Measurements from ENCODE around the gene ELOVL5. TPM values are rescaled to one million over a fixed set of nuclear protein-coding genes. Genes with fewer than 3 reads are reported as not detected.

ELOVL5 gene
- total RNA-seq = 117 and 120 TPM in 2 replicates

GRCh38 chr6:53348371-53349208 is at the start of gene ELOVL5:
Gene ELOVL5, minus strand, starts transcription at chr6:53348950. Its CDS starts 53,251 bp downstream, at chr6:53295699.

Other genes starting within 250 kb of the ELOVL5 start
- not detected in 2 replicates for gene GCM1, start 200.1 kb downstream of the ELOVL5 start, total RNA-seq
- 21.1 and 61.2 TPM in 2 replicates for gene GCLC, start 196.2 kb upstream of the ELOVL5 start, total RNA-seq